ENCODE data around the gene CEND1.

CEND1 gene

DNA sequence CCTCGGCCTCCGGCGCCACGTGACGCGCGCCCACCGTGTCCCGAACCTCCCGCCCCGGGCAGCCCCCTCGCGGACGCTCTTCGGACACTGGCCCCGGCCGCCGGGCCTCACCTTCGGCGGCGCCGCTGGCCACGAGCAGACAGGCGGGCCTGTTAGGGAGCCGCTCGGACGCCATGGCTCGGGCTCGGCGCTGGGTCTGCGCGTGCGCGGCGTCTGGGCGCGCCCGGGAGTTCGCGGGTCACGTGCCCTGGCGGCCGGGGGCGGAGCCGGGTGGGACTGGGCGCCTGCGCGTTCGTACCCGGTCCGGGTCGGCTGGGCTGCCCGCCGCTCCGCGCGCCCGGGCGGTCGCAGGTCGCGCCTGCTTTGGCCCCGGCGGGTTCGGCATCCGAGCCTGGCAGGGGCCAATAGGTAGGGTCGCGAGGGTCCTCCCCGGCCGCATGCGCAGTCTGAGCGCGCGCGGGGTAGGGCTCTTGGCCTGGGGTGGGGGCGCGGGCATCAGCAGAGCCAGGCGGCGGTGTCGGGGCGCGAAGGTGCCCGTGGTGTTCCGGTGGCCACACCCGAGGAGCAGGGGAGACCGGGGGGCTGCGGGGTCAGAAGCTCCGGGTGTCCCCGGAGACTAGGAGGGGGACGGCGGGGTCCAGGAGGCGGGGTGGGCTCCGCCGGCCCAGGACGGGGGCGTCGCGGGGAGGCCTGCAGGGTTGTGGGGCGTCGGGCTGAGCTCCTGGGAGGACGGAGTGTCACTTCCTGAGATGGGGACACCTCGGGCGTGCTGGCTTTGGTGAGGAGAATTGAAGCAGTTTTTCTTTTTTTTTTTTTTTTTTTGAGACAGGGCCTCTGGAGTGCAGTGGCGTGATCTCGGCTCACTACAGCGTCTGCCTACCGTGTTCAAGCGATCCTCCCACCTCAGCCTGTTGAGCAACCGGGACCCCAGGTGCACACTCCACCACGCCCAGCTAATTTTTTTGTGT lies 12.3 kb downstream of the CEND1 start, which contains the start of gene GATD1:
Gene GATD1 (minus strand): TSS at position 200 of the 968 bp plus-strand sequence. CDS start 25 bp downstream, at position 175.
- peaks cover 71% of the 10 kb centered on the region for H3K79me2 ChIP-seq (ENCODE audit: insufficient read depth, low read length)
- H3K4me2 ChIP-seq (ENCODE audit: insufficient read depth, low read length) = peak within 1 kb of the TSS; percentile 89
- H3K36me3 ChIP-seq (ENCODE audit: insufficient read depth, low read length) = peaks cover 47% of the 10 kb centered on the region
- no peak for TF ChIP-seq EZH2 (IDR thresholded peaks at IDR 0.05; ENCODE audit: borderline replicate concordance, low read depth, low read length, severe bottlenecking)
- TF ChIP-seq, protein P1, sequence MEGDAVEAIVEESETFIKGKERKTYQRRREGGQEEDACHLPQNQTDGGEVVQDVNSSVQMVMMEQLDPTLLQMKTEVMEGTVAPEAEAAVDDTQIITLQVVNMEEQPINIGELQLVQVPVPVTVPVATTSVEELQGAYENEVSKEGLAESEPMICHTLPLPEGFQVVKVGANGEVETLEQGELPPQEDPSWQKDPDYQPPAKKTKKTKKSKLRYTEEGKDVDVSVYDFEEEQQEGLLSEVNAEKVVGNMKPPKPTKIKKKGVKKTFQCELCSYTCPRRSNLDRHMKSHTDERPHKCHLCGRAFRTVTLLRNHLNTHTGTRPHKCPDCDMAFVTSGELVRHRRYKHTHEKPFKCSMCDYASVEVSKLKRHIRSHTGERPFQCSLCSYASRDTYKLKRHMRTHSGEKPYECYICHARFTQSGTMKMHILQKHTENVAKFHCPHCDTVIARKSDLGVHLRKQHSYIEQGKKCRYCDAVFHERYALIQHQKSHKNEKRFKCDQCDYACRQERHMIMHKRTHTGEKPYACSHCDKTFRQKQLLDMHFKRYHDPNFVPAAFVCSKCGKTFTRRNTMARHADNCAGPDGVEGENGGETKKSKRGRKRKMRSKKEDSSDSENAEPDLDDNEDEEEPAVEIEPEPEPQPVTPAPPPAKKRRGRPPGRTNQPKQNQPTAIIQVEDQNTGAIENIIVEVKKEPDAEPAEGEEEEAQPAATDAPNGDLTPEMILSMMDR (IDR thresholded peaks at IDR 0.05; ENCODE audit: borderline replicate concordance, extremely low read depth, low read length, poor library complexity, severe bottlenecking) = peak; percentile 6
- ATAC-seq (ENCODE audit: insufficient read depth, low read depth) = peak; percentile 80
- no peaks in the 10 kb centered on the region for H3K9me3 ChIP-seq (ENCODE audit: insufficient read depth, low read length, severe bottlenecking)
- peak within 1 kb of the TSS; percentile 97 for H3K9ac ChIP-seq (ENCODE audit: low read depth, low read length)
- H3K27ac ChIP-seq (ENCODE audit: low read length) = peak within 1 kb of the TSS; percentile 87
- peaks cover 48% of the 10 kb centered on the region for H3K4me1 ChIP-seq (ENCODE audit: insufficient read depth, low read length)
- H3K27me3 ChIP-seq (ENCODE audit: insufficient read depth, low read length, poor library complexity) = no peaks in the 10 kb centered on the region
- peak within 1 kb of the TSS; percentile 97 for H2AFZ ChIP-seq (ENCODE audit: low read depth, low read length)
- H4K20me1 ChIP-seq (ENCODE audit: insufficient read depth, low read length) = peaks cover 59% of the 10 kb centered on the region
- peak; percentile 93 for DNase-seq
- peak within 1 kb of the TSS; percentile 88 to 92 for H3K4me3 ChIP-seq (ENCODE audit: low read depth in 1 of 2, low read length in 2 of 2)

DNA sequence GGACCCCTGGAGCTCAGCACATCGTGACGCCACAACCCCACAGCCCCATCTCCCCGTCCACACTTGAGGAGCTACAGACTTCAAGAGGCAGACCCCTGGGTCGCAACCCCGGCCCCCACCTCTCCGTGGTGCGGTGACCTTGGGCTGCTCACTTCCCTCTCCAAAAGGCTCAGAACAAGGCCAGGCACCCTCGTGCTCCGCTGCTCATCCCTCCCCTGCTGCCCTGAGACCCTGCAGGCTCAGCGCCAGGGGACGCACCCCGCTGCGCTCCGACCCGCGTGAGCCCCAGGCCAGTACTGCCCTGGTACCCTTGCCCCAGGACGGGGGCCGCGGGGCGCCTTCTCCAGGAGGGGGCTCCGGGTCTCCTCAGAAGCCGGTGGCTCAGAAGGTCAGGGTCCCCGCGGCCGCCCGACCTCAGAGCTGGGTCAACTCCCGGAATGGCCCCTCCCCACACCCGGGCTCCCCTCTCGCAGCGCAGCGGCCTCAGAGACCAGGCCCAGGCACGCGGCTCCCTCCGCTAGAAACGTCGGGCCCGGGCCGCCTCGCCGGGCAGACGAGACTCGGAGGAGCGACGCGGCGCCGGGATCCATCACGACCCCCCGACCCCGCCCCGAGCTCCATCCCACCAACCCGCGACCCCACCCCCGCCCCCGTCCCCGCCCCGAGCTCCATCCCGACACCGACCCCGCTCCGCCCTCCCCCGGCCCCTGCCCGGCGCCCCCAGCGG lies 13.2 kb downstream of the CEND1 start:
- DNase-seq (no peak), ATAC-seq (ENCODE audit: insufficient read depth, low read depth) (peak; percentile 66)
- TF ChIP-seq EZH2 (IDR thresholded peaks at IDR 0.05; ENCODE audit: borderline replicate concordance, low read depth, low read length, severe bottlenecking) = no peak
- TF ChIP-seq, protein P1 (IDR thresholded peaks at IDR 0.05; ENCODE audit: borderline replicate concordance, extremely low read depth, low read length, poor library complexity, severe bottlenecking) = peak; percentile 29
- H3K4me3 ChIP-seq (ENCODE audit: low read depth in 1 of 2, low read length in 2 of 2) = peak overlapping the region; percentile 88 to 92; a peak in 3 of 4 replicates
- peak overlapping the region; percentile 97 for H3K9ac ChIP-seq (ENCODE audit: low read depth, low read length)
- H3K4me1 ChIP-seq (ENCODE audit: insufficient read depth, low read length) = peaks cover 48% of the 10 kb centered on the region
- peak overlapping the region; percentile 87 for H3K27ac ChIP-seq (ENCODE audit: low read length)
- H3K9me3 ChIP-seq (ENCODE audit: insufficient read depth, low read length, severe bottlenecking) = no peaks in the 10 kb centered on the region
- peaks cover 55% of the 10 kb centered on the region for H3K36me3 ChIP-seq (ENCODE audit: insufficient read depth, low read length)
- H4K20me1 ChIP-seq (ENCODE audit: insufficient read depth, low read length) = peaks cover 62% of the 10 kb centered on the region
- H3K4me2 ChIP-seq (ENCODE audit: insufficient read depth, low read length) = peak overlapping the region; percentile 89
- H3K79me2 ChIP-seq (ENCODE audit: insufficient read depth, low read length) = peaks cover 79% of the 10 kb centered on the region
- H2AFZ ChIP-seq (ENCODE audit: low read depth, low read length) = peak overlapping the region; percentile 86
- H3K27me3 ChIP-seq (ENCODE audit: insufficient read depth, low read length, poor library complexity) = no peaks in the 10 kb centered on the region

DNA sequence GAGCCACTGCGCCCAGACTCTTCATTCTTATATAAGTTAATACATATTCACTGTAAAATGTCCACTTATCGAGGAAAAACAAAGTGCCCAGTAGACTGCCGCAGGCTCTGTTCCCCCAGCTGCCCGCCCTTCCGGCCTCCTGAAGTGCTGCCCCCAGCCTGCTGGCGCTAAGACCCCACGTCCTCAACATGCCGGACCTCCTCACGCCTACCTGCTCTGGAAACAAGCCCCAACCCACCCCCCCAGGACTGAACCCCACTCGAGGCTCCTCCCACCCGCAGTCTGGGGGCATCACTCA lies 13.7 kb downstream of the CEND1 start:
- peak overlapping the region; percentile 72 for H3K27ac ChIP-seq (ENCODE audit: low read length)
- H3K4me1 ChIP-seq (ENCODE audit: insufficient read depth, low read length) = peaks cover 48% of the 10 kb centered on the region
- H3K4me3 ChIP-seq (ENCODE audit: low read depth in 1 of 2, low read length in 2 of 2) = peak overlapping the region; percentile 53 to 88; a peak in 3 of 4 replicates

More for the DNA sequence above, 13.7 kb downstream of the CEND1 start:
- H3K79me2 ChIP-seq (ENCODE audit: insufficient read depth, low read length) = peaks cover 83% of the 10 kb centered on the region
- peak overlapping the region; percentile 97 for H3K9ac ChIP-seq (ENCODE audit: low read depth, low read length)
- no peaks in the 10 kb centered on the region for H3K27me3 ChIP-seq (ENCODE audit: insufficient read depth, low read length, poor library complexity)
- peaks cover 61% of the 10 kb centered on the region for H3K36me3 ChIP-seq (ENCODE audit: insufficient read depth, low read length)
- no peaks in the 10 kb centered on the region for H3K9me3 ChIP-seq (ENCODE audit: insufficient read depth, low read length, severe bottlenecking)
- ATAC-seq (ENCODE audit: insufficient read depth, low read depth) = no peak
- no peak overlapping the region for H2AFZ ChIP-seq (ENCODE audit: low read depth, low read length)
- TF ChIP-seq, protein P1 (IDR thresholded peaks at IDR 0.05; ENCODE audit: borderline replicate concordance, extremely low read depth, low read length, poor library complexity, severe bottlenecking) = no peak
- no peak for TF ChIP-seq EZH2 (IDR thresholded peaks at IDR 0.05; ENCODE audit: borderline replicate concordance, low read depth, low read length, severe bottlenecking)
- H4K20me1 ChIP-seq (ENCODE audit: insufficient read depth, low read length) = peaks cover 64% of the 10 kb centered on the region
- peak overlapping the region; percentile 89 for H3K4me2 ChIP-seq (ENCODE audit: insufficient read depth, low read length)
- DNase-seq = no peak

All from DND-41 (cell line).